Measurements from ENCODE around the gene ARGLU1.

Gene ARGLU1

DNA sequence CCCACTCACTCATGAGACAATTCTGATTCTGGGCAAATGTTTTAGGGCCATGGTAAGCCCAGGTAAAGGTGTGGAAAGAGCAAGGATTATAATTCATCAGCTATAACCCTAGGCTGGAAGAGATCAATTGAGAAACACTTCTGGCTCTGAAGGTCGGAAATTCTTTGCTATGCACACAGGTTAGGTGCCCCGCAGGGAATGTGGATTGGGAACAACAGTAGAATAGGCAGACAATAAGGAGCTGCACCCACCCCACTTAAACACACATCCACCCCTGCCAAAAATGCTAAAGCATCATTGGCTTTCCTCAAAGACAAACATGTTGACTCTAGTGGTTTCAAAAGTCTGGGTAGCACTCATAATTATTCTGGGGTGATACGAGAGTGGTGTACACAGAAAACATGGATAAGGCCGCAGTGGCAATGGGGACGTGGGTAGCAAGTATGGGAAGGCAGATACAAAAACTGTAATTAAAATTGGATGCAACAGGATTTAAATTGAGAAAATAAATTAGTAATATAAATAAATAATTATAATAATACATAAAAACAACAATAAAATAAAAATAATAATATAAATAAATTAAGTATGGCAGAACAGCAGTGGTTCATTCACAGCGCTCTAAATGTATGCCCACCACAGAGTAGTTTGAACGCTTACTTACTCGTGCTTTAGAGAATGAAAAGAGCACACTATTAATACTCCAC, 41.0 kb downstream of the ARGLU1 start:
- DNase-seq (ENCODE audit: low read depth in 2 of 2) = no peak

DNA sequence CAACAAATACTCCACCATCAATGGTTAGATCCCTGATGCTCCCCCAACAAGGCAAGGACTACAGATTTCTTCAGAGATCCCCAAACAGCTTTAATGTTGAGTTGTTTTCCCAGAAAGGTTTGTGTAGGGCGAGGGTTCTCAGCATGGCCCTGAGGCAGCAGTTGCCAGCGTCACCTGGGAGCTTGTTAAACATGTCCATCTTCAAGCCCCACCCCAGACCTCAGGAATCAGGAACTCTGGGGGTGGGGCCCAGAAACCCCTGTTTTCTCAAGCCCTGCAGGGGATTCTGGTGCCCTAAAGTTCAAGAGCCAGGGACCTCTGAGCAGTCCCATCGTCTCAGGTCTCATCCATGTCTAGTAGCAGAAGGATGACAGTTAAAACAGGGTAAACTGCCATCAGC, 42.1 kb downstream of the ARGLU1 start:
- DNase-seq (ENCODE audit: low read depth in 2 of 2) = no peak

DNA sequence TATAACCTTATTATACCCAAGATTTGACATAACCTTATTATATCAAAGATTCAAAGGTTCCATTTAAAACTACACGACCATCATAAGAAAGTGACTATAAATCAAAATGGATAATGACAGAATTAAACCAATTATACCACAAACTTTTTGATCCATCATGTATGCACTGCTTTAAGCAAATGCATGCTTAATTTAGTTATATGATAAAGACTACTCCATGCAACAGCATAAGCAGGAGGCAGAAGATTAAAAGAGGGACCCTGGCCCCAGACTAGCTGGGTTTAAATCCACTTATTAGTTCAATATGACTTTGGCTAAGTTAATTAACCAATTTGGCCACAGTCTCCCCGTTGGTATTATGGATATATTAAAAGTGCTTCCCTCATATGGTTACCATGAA, 43.8 kb downstream of the ARGLU1 start:
- no peak for DNase-seq (ENCODE audit: low read depth in 2 of 2)

DNA sequence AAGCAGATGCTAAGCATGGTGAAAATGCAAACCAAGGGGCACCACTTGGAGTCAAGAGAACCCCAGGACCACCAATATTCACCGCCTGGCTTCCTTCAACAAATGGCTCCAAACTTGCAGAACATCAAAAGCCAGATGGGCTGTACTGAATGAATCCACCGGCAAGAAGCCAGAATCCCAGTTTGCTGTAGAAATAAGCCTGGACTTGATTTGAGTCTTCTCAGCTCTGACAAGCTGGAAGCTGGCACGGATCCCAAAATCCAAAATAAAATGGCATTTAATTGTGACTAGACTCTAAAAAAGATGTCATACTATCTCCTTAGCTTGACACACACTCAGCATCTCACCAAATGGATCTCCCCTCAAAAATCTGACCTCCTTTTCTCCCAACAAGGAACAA, 44.4 kb downstream of the ARGLU1 start:
- no peak for DNase-seq (ENCODE audit: low read depth in 2 of 2)

DNA sequence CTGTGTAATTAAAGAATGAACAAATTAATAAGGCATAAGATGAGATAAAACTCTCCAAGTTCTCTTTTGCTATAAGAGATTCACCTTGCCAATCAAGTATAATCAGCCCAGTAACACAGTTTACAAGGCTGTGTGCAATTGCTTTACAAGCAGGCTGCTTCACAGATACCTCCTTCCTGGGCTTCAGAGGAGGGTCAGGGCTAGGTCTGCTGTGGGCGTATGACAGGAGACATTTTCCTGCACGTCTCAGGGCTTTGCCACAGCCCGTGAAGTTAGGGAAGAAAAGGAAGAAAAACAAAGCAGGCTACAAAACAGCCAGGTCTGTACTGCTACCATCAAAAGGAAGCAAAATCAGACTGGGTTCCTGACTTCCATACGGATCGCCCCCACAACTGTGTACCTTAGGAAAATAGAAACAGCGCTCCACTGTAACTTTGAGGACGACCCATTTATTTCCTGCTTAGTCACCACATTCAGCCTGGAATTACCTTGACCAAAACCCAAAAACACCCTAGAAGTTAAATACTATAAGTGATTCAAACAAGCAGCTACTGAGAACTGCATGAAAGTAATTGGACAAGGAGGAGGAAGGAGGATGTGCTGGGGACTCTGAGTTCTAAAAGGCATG, 44.9 kb downstream of the ARGLU1 start:
- no peak for DNase-seq (ENCODE audit: low read depth in 2 of 2)

DNA sequence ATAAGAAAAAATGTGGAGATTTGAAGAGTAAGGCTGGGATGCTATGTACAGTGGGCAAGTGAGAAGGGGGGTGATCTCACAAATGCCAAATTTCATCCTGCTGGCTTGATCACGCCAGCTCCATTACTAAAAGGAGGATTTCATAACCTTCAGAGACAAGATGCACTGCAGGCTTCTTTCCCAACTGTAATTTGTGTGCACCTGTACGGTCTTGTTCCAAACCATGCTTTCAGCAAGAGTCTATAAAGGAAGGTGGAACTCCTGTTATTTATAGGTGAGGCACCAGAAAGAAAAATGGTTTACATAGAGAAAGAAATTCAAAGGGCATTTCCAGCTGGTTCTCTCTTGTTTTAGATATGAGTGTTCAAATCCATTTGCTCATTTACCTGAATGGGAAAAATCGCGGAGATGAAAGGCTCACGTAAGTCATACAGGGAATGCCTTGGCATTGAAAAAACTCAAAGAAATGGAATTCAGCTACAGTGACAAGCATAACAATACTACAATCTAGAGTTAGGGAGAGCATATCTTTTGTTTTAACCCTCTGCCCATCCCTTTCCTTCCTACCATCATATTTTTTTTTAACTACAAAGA, 45.7 kb downstream of the ARGLU1 start:
- DNase-seq (ENCODE audit: low read depth in 2 of 2) = no peak

DNA sequence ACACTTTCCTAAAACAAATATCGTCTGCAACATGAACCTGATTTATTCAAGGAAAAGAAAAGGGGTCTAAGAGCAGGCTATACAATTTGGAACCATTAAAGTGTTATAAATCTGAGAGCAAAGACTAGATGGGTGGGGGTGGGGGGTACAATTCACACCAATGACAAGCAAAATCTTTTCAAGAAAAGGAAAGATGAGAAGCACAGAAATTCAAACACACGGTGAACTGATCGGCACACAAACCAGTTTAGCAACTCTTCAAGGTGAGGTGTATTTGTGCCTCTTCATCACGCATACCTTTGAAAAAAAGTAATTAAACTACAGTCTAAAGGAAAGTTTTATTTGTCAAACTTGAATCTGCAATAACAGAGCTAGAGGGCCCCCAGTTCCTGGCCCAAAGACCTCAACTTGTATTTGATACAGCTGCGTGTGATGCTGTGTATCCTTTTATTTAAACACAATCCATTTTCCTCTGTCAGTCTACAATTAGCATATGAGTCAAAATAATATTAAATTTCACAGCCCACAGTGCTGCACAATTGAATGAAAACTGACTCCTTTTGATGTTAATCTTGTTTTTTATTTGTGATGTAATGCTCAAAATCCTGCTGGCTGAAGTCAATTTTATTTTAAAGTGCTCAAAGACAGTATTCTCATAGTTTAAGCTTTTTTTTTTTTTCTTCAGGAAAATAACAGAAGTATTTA, 46.7 kb downstream of the ARGLU1 start:
- no peak for DNase-seq (ENCODE audit: low read depth in 2 of 2)

DNA sequence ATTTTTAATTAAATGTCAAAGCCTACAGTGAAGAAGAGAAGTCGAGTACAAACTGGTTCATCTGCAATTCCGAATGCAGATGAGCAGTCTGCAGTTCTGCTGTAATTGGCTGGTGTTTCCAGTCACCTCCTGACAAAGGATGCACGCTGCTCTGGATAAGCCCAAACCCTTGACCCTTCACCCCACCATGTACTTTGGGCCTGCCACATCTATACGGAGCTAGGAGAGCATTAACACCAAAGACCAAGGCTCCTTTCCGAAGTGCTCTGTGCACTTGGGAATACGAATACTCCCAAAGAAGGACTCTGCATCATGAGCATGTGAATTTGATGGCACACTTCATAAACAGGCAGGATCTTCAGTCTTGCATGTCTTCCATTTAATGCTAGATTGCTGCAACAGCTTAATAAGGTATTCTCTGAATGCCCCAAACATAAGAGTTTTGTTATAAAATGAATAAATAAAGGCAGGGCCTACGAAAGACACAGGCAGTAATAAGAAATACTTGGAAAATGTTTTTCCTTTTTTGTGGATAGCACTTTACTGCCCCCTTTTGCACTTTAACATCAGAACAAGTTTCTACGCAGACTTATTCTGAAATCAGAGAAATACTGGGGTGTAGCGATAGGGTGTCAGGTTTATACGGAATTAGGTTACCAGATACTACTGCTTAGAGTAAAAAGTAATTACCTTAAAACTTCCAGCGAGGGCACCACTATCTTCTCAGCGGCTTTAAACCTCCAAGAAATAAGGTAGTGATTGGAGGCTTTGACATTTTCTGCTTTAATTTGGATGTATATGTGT, 47.5 kb downstream of the ARGLU1 start:
- no peak for DNase-seq (ENCODE audit: low read depth in 2 of 2)

DNA sequence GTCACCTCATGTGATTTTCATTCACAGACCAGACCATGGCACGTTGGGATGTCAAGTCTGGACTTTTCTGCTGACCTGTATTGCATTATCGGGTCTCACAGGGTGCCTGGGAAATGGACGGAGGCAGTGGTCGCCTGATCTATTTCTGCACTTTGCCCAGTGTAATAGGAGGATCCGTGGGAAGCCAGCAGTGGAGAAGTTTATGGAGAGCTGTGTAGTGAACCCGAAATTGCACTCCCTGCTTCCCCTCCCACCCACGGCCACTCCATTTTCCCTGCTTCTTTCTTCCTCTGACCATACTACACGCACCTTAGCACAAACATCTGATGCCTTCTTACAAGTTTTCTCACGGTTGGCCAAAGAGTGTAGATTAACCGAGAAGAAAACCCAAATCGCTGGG, 49.4 kb downstream of the ARGLU1 start:
- DNase-seq (ENCODE audit: low read depth in 2 of 2) = no peak

DNA sequence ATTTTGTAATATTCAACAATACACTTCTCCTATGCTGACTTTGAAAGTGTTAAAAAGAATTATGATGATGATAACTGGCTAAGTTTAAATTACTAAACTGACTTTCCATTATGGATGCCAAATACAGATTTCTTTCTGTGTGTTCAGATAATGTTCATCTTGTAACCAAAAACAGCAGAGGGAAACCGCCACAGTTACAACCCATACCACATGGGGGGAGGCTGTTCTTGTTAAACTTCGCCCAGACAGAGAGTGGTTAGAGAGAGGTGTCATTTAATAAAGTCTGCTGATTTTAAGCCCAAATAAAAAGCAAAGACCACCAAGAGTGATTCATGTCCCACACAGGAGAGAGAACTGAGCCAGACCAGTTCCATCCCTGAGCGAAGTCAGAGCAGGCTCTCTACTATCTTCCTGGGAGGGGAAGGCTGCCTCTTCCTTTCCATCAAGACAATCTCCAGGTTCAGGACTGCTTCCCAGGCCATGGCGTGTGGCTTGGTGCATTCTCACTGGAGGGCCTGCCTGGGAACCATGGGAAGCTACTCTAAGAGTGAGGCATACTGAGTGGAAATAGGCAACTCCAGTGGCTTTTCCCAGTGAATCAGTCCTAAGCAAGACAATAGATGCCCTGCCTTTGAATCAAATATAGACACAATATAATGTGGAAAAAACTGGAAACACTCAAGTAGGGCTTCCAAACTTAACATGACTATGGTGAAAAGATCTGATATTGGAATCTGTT, 50.7 kb downstream of the ARGLU1 start:
- DNase-seq (ENCODE audit: low read depth in 2 of 2) = no peak

DNA sequence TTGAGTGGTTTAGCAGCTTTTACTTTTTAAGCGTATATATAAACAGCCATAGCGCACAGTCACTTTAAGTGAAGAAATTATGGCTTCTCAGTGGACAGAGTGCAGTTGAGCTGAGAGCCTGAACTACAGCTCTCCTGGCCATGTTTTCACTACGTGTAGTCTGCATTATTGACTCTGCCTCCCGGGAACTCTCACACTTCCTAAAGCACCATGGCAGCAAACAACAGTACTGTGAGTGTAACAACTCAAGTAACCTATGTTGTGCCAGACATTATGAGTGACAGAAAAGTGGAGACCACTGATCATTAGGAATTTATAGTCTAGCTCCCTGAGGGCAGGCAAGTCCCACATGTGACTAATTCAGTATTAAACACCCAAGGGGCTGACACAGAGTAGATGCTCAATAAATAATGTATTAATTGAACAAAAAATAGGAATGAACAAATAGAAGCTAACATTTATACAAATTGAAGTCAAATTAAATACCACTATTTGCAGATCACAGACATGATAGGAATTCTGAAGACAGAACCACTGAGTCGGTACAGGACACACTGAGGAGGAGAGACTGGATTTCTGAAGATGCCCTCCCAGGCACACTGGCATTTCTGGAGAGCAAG, 52.2 kb downstream of the ARGLU1 start:
- DNase-seq (ENCODE audit: low read depth in 2 of 2) = no peak

DNA sequence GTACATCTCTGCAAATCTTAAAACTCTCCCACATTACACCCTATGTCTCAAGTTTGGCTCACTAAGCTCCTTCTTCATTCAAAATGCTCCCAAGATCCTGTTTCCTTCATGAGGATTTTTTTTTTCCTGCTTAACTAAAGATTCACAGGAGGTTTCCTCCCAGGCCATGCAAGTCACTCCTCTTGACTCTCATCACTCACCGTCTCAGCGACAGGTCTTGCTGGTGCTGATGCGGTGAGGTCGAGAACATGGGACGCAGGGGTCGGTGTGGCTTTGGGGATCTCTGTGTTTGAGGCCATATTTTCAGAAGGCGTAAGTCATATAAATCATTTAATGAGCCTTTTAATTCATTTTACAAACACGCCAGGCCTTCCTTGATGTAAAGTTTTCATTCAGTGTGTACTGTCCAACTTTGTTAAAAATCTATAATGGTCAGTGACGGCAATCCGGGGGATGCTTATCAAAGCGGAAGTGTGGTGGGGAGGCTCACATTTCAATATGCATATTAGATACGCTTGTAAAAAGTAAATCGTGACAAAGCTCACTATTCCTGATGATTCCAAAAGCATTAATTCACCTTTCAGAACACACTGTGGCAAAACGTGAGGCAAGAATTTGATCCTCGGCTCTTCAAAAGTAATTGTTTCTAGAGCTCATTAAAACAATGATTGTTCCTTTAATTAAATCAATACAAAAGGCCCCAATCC, 52.9 kb downstream of the ARGLU1 start:
- no peak for DNase-seq (ENCODE audit: low read depth in 2 of 2)

DNA sequence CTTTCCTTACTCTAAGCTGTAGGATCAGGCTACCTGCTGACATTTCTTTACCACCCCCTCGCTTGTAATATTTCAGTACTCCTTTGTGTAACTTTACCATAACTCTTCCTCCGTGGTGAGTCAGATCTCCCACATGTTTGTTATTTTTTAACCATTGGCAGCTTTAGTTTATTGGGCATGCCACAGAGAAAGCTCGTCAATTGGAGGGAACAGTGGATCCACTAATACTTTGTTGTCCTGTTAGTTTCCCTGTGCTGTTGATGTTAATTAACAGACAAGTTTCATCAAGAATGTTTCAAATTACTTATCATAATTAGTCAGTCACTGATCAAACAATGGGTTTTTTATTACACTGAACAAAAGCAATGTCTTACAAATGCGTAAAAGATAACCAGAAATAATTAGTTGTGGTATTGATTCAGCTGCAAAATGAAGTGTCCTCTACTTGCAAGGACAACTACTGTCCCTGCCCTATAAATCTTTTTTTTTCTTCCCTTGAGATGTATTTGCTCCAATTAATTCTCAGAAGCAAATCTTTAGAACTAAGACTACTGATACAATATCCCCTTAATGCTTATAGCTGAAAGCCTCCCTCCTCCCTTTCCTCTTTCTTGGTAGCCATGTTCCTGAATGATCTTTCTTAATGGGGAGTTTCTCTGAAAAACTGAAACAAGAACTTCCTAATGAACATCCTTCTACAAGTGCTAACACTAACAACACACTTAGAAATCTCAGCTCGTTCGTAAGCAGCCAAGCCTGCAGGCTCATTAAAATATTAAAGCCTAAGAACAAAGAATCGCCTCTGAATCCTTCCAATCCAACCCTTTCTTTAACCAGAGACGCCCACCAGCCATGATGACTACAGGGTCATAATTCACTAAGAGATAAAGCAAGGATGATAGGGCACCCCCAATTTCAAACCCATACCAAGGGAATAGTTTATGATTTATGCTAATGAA, 54.6 kb downstream of the ARGLU1 start:
- DNase-seq (ENCODE audit: low read depth in 2 of 2) = no peak

DNA sequence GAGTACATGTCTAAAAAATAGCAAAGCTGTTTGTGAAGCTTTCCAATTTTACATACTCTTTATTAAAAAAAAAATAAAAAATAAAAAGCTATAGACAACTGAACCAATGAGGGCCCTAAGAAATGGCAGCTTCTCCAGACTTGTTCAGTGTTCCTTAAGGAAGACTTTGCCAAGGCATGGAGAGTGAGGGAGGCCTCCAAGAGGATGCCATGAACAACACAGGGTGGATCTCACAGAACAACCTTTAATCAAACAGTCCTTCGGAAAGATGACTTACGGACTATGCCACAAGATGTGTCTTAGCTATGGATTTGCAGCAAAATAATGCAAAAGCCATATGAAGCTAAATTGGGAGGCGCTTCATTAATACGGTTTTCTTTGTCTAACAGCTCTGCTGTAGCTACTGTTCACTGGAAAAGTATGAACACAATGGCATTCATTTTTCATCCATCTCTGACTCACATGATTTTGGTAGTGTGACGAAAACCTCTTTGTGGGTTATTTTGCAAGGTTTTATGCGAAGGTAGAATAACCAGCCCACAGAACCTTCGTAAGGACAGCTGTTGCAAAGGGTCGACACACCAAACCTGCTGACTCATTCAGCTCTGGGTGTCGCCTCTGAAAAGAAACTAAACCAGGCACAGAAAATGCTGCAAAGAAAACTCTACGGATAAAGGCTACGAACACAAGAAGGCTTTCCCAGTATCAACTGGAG, 60.2 kb downstream of the ARGLU1 start:
- no peak for DNase-seq (ENCODE audit: low read depth in 2 of 2)

DNA sequence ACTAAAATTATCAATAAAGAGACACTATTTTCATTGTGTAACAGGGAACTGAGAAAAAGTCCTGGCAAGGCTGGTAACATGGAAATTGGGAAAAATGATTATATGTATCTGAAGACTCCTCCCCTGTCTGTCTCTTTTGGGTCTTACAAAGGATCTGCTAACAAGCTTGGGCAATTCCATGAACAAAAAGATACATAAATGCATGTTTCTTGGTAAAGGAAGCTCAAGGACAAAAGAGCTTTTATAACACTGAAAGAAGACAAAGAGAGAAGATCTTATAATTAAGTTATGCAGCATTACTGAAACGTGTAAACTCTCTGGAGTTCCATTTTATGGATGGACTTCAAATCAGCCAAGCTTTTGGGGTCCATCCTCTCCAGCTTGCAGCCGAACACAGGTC, 61.7 kb downstream of the ARGLU1 start:
- no peak for DNase-seq (ENCODE audit: low read depth in 2 of 2)

DNA sequence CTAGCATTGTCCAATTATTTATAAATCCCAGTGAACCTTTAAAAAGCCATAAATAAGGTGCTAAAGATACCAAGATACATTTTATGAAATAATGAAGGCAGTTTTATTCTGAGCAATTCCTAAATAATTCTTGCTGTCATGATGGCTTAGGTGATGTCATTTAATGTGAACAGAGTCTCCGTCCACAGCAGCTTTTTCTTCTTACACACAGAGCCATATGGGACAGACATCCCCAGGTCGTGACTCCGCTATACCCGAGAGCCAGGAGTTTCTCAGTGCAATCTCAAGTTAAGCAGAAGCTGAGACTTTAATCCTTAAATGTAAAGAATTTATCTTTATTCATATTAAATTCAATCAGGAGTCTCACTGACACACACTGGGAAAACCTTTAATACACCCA, 62.2 kb downstream of the ARGLU1 start:
- DNase-seq (ENCODE audit: low read depth in 2 of 2) = no peak

DNA sequence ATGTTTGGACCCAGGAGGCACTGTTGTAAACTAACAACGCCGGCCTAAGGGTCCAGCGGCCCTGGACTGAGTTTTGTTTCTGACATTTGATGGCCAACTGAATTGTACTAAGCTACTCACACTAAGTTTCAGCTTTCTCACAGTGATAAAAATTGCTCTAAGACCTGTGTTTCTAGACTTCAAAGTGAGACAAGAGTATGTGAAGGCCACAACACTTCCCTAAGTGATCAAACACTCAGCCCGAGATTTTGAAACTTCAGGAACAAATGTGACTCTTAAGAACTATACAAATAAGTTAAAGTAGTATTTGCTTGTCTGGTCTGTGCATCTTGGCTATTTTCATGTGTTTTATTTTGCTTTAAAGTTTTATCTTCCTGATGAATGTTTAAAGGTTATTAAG, 62.6 kb downstream of the ARGLU1 start:
- DNase-seq (ENCODE audit: low read depth in 2 of 2) = no peak

DNA sequence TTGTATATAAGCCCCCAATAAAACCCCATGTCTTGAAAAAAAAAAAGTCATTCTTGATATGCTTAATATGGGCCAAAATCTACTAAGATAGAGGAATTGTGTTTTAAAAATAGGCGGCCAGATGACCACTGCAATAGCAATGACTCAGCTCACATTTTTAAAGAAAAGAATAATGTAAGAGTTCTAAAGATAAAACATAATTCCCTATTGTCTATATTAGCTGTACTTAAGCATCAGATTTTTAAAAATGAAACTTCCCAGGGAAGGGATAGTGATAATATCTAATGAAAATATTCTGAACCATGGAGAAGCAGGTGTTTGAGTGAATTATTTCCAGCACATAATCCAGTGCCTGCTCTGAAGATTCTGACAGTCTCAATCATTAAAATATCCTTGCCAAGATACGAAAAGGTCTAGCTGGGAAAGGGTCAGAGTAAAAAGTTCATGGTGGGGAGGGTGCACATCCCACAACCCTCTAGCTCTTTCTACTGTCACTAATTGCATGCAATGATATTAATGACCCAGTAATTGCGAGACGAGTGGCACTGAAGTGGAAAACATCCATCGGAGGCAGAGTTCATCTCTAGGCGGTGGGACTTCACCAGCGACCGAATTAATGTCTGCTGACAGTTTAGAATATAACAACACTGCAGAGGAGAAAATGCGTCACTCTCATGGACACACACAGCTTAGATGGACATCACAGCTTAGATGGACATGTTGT, 64.0 kb downstream of the ARGLU1 start:
- DNase-seq (ENCODE audit: low read depth in 2 of 2) = no peak
